ENCODE results near the gene DUS1L. TPM values are rescaled to one million over a fixed set of nuclear protein-coding genes. Genes with fewer than 3 reads are reported as not detected.
A peak's percentile ranks its signal among the peaks of the same experiment; 100 is the strongest.

The DUS1L gene
- polyA plus RNA-seq, 1 donor (not counting 4 experiments of a cell fraction or from before 2014, with no cell fraction given) = 49.1 TPM

DNA sequence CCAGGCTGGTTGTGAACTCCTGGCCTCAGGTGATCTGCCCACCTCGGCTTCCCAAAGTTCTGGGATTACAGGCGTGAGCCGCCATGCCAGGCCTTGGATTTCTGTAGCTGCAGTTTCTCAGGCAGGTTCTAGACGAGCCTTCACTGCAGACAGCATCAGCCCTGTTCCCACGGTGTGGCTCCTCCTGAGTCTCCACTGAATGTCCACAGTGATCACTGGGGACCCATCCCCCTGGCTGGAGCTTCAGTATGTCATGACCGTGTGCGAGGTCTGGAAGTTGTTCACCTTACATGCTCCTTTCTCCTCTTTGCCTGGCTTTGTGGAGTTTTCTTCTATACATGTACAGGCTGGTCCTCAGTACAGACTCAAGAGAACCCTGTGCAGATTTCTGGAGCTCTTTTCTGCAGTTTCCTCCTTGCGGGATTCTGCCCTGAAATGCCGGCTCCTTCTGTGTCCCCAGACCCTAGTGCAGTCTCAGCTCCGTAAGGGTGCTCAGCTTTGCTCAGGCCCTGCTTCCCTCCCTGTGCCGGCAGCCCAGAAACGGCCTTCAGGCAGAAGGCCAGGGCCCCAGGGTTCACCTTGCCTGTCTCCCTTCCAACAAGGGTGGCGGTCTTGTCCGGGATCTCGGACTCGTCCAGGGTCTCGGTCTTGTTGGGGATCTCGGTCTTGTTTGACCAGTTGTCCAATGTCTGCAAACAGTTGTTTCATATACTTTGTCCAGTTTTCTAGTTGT is 46.7 kb upstream of the DUS1L start:
- Histone ChIP-seq H4K20me1 (ENCODE audit: control insufficient read depth, extremely low read depth, insufficient read depth, low read length) (no peaks in the 10 kb centered on the region), H3K27ac (ENCODE audit: control insufficient read depth, insufficient read depth, low read length) (no peak overlapping the region), H3K4me1 (ENCODE audit: control insufficient read depth, extremely low read depth, insufficient read depth, low read length) (peaks cover 4% of the 10 kb centered on the region), H3K27me3 (ENCODE audit: control insufficient read depth, extremely low read depth, insufficient read depth, low read length) (no peaks in the 10 kb centered on the region), H3K9ac (ENCODE audit: control insufficient read depth, extremely low read depth, insufficient read depth, low read length) (no peak overlapping the region), H3K9me1 (ENCODE audit: control insufficient read depth, extremely low read depth, insufficient read depth, low read length) (no peaks in the 10 kb centered on the region), H2AFZ (ENCODE audit: control insufficient read depth, low read length) (no peak overlapping the region), H3K4me3 (ENCODE audit: control insufficient read depth in 2 of 3, extremely low read depth in 1 of 3, insufficient read depth in 2 of 3, low read depth in 1 of 3, low read length in 3 of 3) (no peak overlapping the region), H3K79me2 (ENCODE audit: control insufficient read depth, insufficient read depth, low read length) (no peaks in the 10 kb centered on the region), H3K9me3 (ENCODE audit: control insufficient read depth, low read depth, low read length) (no peaks in the 10 kb centered on the region), H3K36me3 (ENCODE audit: control insufficient read depth in 2 of 2, extremely low read depth in 1 of 2, insufficient read depth in 2 of 2, low read length in 2 of 2) (peaks cover 8 to 12% of the 10 kb centered on the region in 2 experiments), H3K4me2 (ENCODE audit: control insufficient read depth, extremely low read depth, insufficient read depth, low read depth, low read length) (no peak overlapping the region)
- dilution Hi-C loops (cut with MboI; ENCODE audit: extremely low pct_ligation_motif_present, low sequenced_read_pairs) = no loop called here
- no peak for TF ChIP-seq EZH2 (IDR thresholded peaks at IDR 0.05; ENCODE audit: low read length)
- no peak for TF ChIP-seq CTCF (optimal IDR thresholded peaks at IDR 0.05 in 1 of 3, IDR thresholded peaks at IDR 0.05 in 1 of 3, conservative IDR thresholded peaks at IDR 0.05 in 1 of 3; ENCODE audit: extremely low read depth in 1 of 3, insufficient read depth in 2 of 3, low read length in 3 of 3)
- DNase-seq (ENCODE audit: low read depth, low spot score) = no peak
- no peak for FAIRE-seq

DNA sequence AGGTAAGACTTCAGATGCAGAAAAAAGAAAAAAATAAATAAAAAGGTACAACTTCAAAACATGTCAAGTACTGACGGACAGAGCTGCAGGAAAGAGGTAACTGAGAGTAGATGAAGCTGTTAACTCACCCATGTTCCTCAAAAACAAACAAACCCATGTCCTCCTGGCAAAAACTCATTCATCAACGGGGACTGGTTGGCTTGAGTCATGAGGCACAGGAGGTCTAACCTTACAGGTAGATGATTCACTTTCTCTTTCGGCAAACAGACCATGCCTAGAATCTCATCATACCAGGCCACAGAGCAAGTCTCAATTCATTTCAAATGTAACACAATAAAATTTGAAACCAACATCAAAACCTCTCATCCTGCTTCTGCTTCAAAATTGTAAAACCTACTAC is 44.7 kb upstream of the DUS1L start:
- Histone ChIP-seq H3K27me3 (ENCODE audit: control insufficient read depth, extremely low read depth, insufficient read depth, low read length) (no peaks in the 10 kb centered on the region), H3K4me3 (ENCODE audit: control insufficient read depth in 2 of 3, extremely low read depth in 1 of 3, insufficient read depth in 2 of 3, low read depth in 1 of 3, low read length in 3 of 3) (no peak overlapping the region), H3K9me1 (ENCODE audit: control insufficient read depth, extremely low read depth, insufficient read depth, low read length) (peaks cover 2% of the 10 kb centered on the region), H3K27ac (ENCODE audit: control insufficient read depth, insufficient read depth, low read length) (no peak overlapping the region), H3K79me2 (ENCODE audit: control insufficient read depth, insufficient read depth, low read length) (no peaks in the 10 kb centered on the region), H3K36me3 (ENCODE audit: control insufficient read depth in 2 of 2, extremely low read depth in 1 of 2, insufficient read depth in 2 of 2, low read length in 2 of 2) (peaks cover 8 to 12% of the 10 kb centered on the region in 2 experiments), H3K4me1 (ENCODE audit: control insufficient read depth, extremely low read depth, insufficient read depth, low read length) (peaks cover 21% of the 10 kb centered on the region), H4K20me1 (ENCODE audit: control insufficient read depth, extremely low read depth, insufficient read depth, low read length) (no peaks in the 10 kb centered on the region), H3K9me3 (ENCODE audit: control insufficient read depth, low read depth, low read length) (no peaks in the 10 kb centered on the region), H2AFZ (ENCODE audit: control insufficient read depth, low read length) (no peak overlapping the region), H3K9ac (ENCODE audit: control insufficient read depth, extremely low read depth, insufficient read depth, low read length) (no peak overlapping the region), H3K4me2 (ENCODE audit: control insufficient read depth, extremely low read depth, insufficient read depth, low read depth, low read length) (no peak overlapping the region)
- TF ChIP-seq EZH2 (IDR thresholded peaks at IDR 0.05; ENCODE audit: low read length) (no peak), CTCF (optimal IDR thresholded peaks at IDR 0.05 in 1 of 3, IDR thresholded peaks at IDR 0.05 in 1 of 3, conservative IDR thresholded peaks at IDR 0.05 in 1 of 3; ENCODE audit: extremely low read depth in 1 of 3, insufficient read depth in 2 of 3, low read length in 3 of 3) (no peak)
- peak; percentile 84 for FAIRE-seq
- DNase-seq (ENCODE audit: low read depth, low spot score) = no peak
- dilution Hi-C loops (cut with MboI; ENCODE audit: extremely low pct_ligation_motif_present, low sequenced_read_pairs) = no loop called here

Data from keratinocyte (primary cell).